Neural progenitor cell (in vitro differentiated cells): ENCODE data around the gene TNFSF10. TPM values are rescaled to one million over a fixed set of nuclear protein-coding genes. Genes with fewer than 3 reads are reported as not detected.

Source experiments
- DNase-seq: peaks from one replicate; pipeline ENCODE4 v3.0.0-alpha.2; 2016; ENCODE audit warnings: low spot score
- H2AFZ ChIP-seq: fragments of 200-600 bp; sonication (generic); replicated peaks from 2 replicates; pipeline ENCODE4 v1.6.1; 2016; ENCODE audit warnings: antibody characterized with exemption
- H3F3A ChIP-seq: fragments of 200-600 bp; sonication (generic); 2 replicates; pipeline ENCODE4 v1.6.1; 2016; ENCODE audit warnings: antibody characterized with exemption, low read depth
- H3K27ac ChIP-seq: fragments of 200-600 bp; sonication (generic); 2 replicates; pipeline ENCODE4 v1.5.1; 2016; ENCODE audit warnings: mild to moderate bottlenecking
- H3K27me3 ChIP-seq: fragments of 200-600 bp; sonication (generic); 2 replicates; pipeline ENCODE4 v1.6.1; 2016; ENCODE audit warnings: mild to moderate bottlenecking, moderate library complexity
- H3K36me3 ChIP-seq: fragments of 200-600 bp; sonication (generic); 2 replicates; pipeline ENCODE4 v1.5.1; 2016
- H3K4me1 ChIP-seq: fragments of 200-600 bp; sonication (generic); 2 replicates; pipeline ENCODE4 v1.6.1; 2016; ENCODE audit warnings: mixed run types
- H3K4me2 ChIP-seq: fragments of 200-600 bp; sonication (generic); 2 replicates; pipeline ENCODE4 v1.6.1; 2016
- H3K4me3 ChIP-seq: fragments of 200-600 bp; sonication (generic); 2 replicates; pipeline ENCODE4 v1.5.1; 2016
- H3K79me2 ChIP-seq: fragments of 200-600 bp; sonication (generic); 2 replicates; pipeline ENCODE4 v1.6.1; 2016; ENCODE audit warnings: low read depth
- H3K9ac ChIP-seq: fragments of 200-600 bp; sonication (generic); 2 replicates; pipeline ENCODE4 v1.6.1; 2016
- H3K9me3 ChIP-seq: fragments of 200-600 bp; sonication (generic); 2 replicates; pipeline ENCODE4 v1.5.1; 2016; ENCODE audit warnings: low read depth
- H4K20me1 ChIP-seq: fragments of 200-600 bp; sonication (generic); 2 replicates; pipeline ENCODE4 v1.6.1; 2016; ENCODE audit warnings: low read depth
- H3K27ac Mint-ChIP-seq: 3 replicates; pipeline ENCODE4 v1.8.0; 2021; ENCODE audit warnings: mixed read lengths
- H3K27me3 Mint-ChIP-seq: 2 replicates; pipeline ENCODE4 v1.8.0; 2022; ENCODE audit warnings: low read depth, mild to moderate bottlenecking, inconsistent platforms, moderate library complexity, mixed read lengths; ENCODE audit not compliant: insufficient read depth
- H3K36me3 Mint-ChIP-seq: 3 replicates; pipeline ENCODE4 v1.8.0; 2021; ENCODE audit warnings: mixed read lengths
- H3K4me1 Mint-ChIP-seq: 3 replicates; pipeline ENCODE4 v1.8.0; 2021; ENCODE audit warnings: mixed read lengths
- H3K4me3 Mint-ChIP-seq: 3 replicates; pipeline ENCODE4 v1.8.0; 2021; ENCODE audit warnings: mild to moderate bottlenecking, moderate library complexity, mixed read lengths
- H3K9me3 Mint-ChIP-seq: 3 replicates; pipeline ENCODE4 v1.8.0; 2020; ENCODE audit warnings: mixed read lengths
- EZH2 ChIP-seq: fragments of 200-600 bp; sonication (generic); IDR thresholded peaks from 2 replicates; pipeline ENCODE4 v1.6.1; 2017; ENCODE audit warnings: antibody characterized with exemption, mild to moderate bottlenecking, moderate library complexity
- EZH2phosphoT487 ChIP-seq: fragments of 200-600 bp; sonication (generic); IDR thresholded peaks from 2 replicates; pipeline ENCODE4 v1.6.1; 2017; ENCODE audit warnings: antibody characterized with exemption
- total RNA-seq: library from RNA; depleted of rRNA; stranded (reverse); fragments of >200 nt; gene quantifications from 2 replicates; pipeline ENCODE4 v1.2.3, GENCODE V29; 2015; ENCODE audit warnings: low replicate concordance
- TF ChIP-seq, protein P1 (sequence below): fragments of 200-600 bp; sonication (generic); IDR thresholded peaks from 2 replicates; pipeline ENCODE4 v1.5.1; 2017; ENCODE audit warnings: antibody characterized with exemption, mild to moderate bottlenecking

TNFSF10 gene
- total RNA-seq, 1 donor from 2014 or later: not detected

DNA sequence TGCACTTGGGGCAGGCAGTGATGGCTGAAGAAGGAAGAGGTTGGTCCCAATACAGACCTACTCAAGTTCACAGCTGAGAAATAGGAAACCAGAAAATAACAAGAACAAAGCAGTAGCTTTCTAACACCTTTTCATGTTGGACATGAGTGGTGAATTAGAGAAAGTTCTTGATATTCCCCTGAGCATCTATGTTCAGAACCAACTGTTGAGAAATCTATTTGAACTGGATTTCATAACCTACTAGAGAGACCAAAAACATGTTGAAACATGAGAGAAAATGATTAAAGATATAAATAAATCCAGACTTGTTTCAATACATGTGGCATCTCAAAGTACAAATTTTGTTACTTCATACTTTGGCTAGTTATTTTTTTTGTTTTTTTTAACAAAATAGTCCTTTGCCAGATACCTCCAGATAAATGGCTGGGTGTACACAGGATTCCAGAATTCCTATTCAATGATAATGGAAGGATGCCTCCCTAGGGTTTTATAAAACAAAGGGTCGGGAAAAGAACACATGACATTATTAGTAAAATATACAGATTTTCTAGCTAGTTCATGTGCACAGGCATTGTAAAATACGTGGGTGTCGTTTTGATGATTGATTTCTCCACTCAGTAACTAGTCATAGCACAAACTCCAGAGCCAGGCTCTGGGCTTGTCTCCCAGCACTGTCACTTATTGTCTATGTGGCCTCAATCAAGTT lies 34.4 kb upstream of the TNFSF10 start:
- Histone ChIP-seq H3K4me3 (no peak overlapping the region), H2AFZ (no peak overlapping the region), H3K9ac (no peak overlapping the region), H3F3A (no peaks in the 10 kb centered on the region), H3K9me3 (no peaks in the 10 kb centered on the region), H3K4me1 (no peaks in the 10 kb centered on the region), H3K36me3 (no peaks in the 10 kb centered on the region), H4K20me1 (no peaks in the 10 kb centered on the region), H3K79me2 (no peaks in the 10 kb centered on the region), H3K27me3 (no peaks in the 10 kb centered on the region), H3K4me2 (no peak overlapping the region), H3K27ac (no peak overlapping the region)
- H3K4me1 Mint-ChIP-seq: no peaks in the 10 kb centered on the region
- H3K4me3 Mint-ChIP-seq: no peak overlapping the region
- H3K27ac Mint-ChIP-seq: no peak overlapping the region
- no peaks in the 10 kb centered on the region for H3K9me3 Mint-ChIP-seq
- no peak for TF ChIP-seq EZH2
- TF ChIP-seq EZH2phosphoT487: no peak
- TF ChIP-seq, protein P1, sequence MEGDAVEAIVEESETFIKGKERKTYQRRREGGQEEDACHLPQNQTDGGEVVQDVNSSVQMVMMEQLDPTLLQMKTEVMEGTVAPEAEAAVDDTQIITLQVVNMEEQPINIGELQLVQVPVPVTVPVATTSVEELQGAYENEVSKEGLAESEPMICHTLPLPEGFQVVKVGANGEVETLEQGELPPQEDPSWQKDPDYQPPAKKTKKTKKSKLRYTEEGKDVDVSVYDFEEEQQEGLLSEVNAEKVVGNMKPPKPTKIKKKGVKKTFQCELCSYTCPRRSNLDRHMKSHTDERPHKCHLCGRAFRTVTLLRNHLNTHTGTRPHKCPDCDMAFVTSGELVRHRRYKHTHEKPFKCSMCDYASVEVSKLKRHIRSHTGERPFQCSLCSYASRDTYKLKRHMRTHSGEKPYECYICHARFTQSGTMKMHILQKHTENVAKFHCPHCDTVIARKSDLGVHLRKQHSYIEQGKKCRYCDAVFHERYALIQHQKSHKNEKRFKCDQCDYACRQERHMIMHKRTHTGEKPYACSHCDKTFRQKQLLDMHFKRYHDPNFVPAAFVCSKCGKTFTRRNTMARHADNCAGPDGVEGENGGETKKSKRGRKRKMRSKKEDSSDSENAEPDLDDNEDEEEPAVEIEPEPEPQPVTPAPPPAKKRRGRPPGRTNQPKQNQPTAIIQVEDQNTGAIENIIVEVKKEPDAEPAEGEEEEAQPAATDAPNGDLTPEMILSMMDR: no peak
- DNase-seq: no peak
- H3K36me3 Mint-ChIP-seq: no peaks in the 10 kb centered on the region
- H3K27me3 Mint-ChIP-seq: no peaks in the 10 kb centered on the region

GRCh38 chr3:172553526-172554252 lies 30.5 kb upstream of the TNFSF10 start:
- H3K9me3 Mint-ChIP-seq: no peaks in the 10 kb centered on the region
- H2AFZ ChIP-seq: no peak overlapping the region

GRCh38 chr3:172552607-172553006 lies 29.4 kb upstream of the TNFSF10 start:
- Histone ChIP-seq H3K9ac (no peak overlapping the region), H3K4me3 (no peak overlapping the region), H3K27me3 (no peaks in the 10 kb centered on the region), H3F3A (no peaks in the 10 kb centered on the region), H3K79me2 (no peaks in the 10 kb centered on the region), H3K4me2 (no peak overlapping the region), H2AFZ (no peak overlapping the region), H3K4me1 (no peaks in the 10 kb centered on the region), H3K27ac (no peak overlapping the region), H4K20me1 (no peaks in the 10 kb centered on the region), H3K36me3 (no peaks in the 10 kb centered on the region), H3K9me3 (no peaks in the 10 kb centered on the region)
- no peak for TF ChIP-seq EZH2phosphoT487
- no peak for TF ChIP-seq EZH2
- TF ChIP-seq, protein P1: no peak
- no peaks in the 10 kb centered on the region for H3K27me3 Mint-ChIP-seq
- no peaks in the 10 kb centered on the region for H3K36me3 Mint-ChIP-seq
- no peak overlapping the region for H3K27ac Mint-ChIP-seq
- peaks cover 10% of the 10 kb centered on the region for H3K4me1 Mint-ChIP-seq
- no peak overlapping the region for H3K4me3 Mint-ChIP-seq
- no peak for DNase-seq
- peaks cover 2% of the 10 kb centered on the region for H3K9me3 Mint-ChIP-seq

More at GRCh38 chr3:172553526-172554252, 30.5 kb upstream of the TNFSF10 start:
- Mint-ChIP-seq H3K27ac (no peak overlapping the region), H3K27me3 (no peaks in the 10 kb centered on the region), H3K4me1 (peaks cover 10% of the 10 kb centered on the region), H3K4me3 (no peak overlapping the region), H3K36me3 (no peaks in the 10 kb centered on the region)
- Histone ChIP-seq H3K27me3 (no peaks in the 10 kb centered on the region), H3K79me2 (no peaks in the 10 kb centered on the region), H3F3A (no peaks in the 10 kb centered on the region), H3K27ac (no peak overlapping the region), H3K4me3 (no peak overlapping the region), H3K9ac (no peak overlapping the region), H3K4me1 (no peaks in the 10 kb centered on the region), H3K9me3 (no peaks in the 10 kb centered on the region), H3K4me2 (no peak overlapping the region), H4K20me1 (no peaks in the 10 kb centered on the region), H3K36me3 (no peaks in the 10 kb centered on the region)
- TF ChIP-seq EZH2phosphoT487: no peak
- TF ChIP-seq, protein P1: no peak
- TF ChIP-seq EZH2: no peak
- DNase-seq: no peak
